HG03064 (cell line): ENCODE measurements around the gene TFAP2C.

ENCODE experiments used
- ATAC-seq: cut with Tn5 transposase; IDR thresholded peaks from one replicate; pipeline ENCODE4 v1.9.1; 2021; ENCODE audit warnings: low read depth; ENCODE audit not compliant: unreplicated experiment

Gene TFAP2C

DNA sequence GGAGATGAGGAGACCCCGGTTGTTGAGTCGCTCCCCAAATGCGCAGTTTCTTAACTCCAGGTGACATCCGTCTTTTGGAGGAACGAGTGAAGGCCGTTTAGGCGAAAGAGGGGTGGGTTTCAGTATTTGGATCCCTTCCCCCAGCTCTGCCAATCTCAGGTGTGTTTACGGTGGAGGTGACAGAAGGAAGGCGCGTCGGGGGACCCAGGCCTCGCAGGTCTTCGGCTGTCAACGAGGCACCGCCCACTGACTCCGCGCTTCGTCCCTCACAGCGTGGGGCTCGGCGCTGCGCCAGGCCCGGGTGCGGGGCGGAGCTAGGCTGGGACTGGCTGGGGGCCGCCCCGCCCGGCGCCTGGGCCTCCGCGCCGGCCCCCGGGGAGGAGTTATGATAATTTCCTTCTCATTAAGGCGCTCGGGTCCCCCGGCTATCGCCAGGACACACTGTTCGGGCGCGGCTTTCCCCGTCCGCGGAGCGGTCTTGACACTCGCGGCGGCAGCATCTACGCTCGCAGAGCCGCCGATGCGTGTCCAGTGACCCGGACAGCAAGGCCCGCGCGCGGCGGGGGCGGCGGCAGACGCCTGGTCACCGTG is at the start of gene TFAP2C:
Gene TFAP2C (plus strand): TSS at position 434 of the 591 bp plus-strand sequence. CDS start 239 bp downstream, outside the sequence.
- ATAC-seq: no peak

DNA sequence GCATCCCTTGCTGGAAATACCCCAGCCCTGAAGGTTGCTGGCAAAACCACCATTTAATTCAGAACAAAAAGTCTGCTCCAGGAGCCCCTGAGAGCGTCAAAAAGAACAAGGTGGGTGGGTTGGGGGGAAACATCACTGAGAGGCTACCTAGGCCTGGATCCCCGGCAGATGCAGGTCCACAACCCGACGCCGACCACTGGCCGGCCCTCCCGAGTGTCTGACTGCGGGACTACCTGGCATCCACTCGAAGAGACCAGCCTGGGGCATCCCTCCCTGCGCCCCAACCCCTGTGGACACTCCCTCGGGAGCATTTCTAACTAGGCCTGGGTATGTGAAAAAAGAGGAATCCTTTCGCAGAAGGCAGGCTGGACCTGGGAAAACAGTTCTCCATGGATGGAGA is 48.9 kb upstream of the TFAP2C start:
- no peak for ATAC-seq

DNA sequence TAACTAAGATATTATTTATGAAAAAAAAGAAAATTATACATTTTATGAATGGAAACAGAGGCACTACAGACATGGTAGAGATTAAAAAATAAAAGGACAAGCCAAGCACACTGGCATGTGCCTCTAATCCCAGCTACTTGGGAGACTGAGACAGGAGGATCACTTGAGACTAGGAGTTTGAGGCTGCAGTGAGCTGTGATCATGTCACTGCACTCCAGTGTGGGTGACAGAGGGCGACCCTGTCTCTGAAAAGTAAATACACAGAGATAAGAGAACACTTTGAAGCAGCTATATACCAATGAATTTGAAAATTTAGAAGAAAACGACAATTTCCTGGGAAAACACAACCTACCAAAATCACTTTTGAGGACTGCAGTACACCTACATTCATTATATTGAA is 47.4 kb upstream of the TFAP2C start:
- ATAC-seq: no peak

DNA sequence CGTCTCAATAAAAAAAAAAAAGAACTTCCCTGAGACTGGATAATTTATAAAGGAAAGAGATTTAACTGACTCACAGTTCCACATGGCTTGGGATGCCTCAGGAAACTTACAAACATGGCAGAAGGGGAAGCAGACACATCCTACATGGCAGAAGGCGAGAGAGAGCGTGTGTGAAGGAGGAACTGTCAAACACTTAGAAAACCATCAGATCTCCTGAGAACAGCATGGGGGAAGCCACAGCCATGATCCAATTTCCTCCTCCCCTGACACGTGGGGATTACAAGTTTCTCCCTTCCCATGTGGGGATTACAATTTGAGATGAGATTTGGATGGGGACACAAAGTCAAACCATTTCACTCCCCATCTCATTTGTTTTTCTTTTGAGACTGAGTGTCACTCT is 46.6 kb upstream of the TFAP2C start:
- ATAC-seq: no peak

DNA sequence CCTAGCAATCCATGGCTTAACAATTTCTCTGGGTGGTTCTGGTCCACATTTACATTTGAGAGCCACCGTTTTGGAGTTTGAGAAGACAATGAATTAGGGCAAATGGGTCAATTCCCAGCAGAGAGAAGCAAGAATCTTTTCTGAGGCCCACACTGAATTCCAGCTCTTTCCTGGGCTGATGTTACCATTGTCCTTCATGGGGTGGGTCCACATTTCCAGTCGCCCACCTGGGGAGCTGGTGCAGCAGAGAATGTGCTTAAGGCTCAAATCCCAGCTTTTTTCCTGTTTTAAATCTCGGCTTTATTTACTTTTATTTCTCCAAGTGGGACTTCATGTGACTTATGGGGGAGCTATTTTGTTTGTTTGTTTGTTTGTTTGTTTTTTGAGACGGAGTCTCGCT is 44.2 kb upstream of the TFAP2C start:
- no peak for ATAC-seq

DNA sequence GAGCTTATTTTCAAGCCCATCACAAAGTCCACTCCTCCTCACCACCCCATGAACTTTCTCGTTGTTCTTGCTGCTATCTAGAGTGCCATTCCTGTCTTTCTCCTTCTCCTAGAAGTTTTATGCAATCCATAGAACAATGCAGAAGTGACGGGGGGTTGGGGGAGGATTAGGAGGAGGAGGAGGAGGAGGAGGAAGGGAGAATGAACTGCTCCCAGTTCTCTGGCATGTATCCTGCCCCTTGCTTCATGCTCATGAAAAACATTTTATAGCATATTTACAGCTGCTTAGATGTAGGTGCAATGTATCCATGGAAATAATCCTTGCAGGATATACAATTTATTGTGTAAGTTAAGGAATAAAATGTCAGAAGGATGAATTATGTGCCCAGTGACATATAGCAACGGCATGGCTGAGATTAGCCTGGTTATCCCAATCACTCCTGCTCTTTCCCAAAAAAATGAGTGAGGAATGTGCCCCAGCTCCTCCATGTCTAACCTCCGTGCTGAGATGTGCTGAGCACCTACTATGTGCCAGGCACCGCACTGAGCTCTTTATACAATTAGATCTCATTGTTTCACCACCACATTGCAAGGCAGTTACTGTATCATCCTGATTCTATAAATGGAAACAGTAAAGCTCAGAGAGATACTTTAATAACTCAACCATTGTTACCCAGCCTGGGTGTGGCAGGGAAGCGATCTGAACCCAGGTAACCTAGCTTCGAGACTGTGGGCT is 41.6 kb upstream of the TFAP2C start:
- no peak for ATAC-seq

DNA sequence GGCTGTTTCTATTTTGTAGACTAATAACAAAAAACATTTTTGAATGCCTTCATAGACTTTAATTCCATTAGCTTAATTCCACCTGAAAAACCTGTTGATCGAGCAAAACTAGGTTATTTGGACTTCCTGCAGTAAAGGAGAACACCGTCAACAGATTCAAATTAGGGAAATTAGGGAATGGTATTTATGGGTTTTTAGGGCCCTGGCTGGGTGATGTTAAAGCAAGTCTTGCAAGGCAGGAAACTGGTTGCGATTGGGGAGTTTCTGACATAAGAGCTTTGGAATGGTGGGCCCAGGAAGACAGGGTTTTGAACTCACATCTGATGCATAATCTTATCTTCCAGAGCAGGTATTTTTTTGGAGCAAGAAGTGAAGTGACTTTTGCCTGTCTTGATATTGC is 40.1 kb upstream of the TFAP2C start:
- ATAC-seq: no peak

DNA sequence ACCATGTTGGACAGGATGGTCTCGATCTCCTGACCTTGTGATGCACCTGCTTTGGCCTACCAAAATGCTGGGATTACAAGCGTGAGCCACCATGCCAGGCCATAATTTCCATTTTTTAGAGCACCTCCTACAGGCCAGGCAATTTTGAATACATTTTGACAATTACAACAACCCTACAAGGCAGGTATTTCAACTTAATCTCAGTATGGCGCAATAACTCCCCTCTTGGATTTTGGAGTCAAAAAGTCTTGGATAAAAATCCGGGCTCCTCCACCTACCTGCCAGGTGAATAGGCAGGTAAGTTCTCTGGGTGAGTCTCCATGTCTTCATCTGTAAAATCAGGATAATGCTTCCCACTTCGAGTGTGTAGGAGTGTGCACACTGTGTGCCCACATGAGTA is 39.5 kb upstream of the TFAP2C start:
- ATAC-seq: no peak

DNA sequence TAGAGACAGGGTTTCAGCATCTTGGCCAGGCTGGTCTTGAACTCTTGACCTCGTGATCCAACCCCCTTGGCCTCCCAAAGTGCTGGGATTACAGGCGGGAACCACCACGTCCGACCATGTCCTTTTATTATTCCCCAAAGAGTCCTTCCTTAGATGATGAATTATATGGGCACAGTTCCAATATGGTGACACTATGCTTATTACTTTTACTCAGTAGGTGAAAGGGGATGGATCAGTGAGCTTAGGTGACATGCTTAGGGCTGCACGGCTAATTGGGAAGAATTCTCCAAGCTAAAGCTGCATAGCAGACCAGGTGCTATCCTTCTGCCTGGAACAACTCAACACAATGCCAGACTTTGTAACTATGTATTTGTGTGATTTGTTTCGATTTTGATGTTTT is 38.2 kb upstream of the TFAP2C start:
- no peak for ATAC-seq

DNA sequence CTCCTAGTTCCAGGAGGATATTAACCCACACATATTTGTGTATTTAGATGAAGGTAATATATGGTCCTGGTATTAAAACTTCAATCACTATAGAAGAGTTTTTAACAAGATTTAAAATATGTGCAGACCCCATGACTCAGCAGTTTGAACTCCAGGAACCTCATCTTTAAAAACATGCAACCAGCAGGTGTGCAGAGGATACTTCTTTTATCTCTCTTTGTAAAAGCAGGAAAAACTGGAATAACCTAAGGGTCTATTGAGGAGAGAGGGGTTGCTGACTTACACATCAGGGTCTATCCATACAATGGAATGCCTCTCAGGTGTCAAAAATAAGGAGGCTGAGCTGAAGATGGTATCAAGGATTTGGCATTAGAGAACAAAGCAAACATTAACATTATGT is 36.9 kb upstream of the TFAP2C start:
- ATAC-seq: no peak

DNA sequence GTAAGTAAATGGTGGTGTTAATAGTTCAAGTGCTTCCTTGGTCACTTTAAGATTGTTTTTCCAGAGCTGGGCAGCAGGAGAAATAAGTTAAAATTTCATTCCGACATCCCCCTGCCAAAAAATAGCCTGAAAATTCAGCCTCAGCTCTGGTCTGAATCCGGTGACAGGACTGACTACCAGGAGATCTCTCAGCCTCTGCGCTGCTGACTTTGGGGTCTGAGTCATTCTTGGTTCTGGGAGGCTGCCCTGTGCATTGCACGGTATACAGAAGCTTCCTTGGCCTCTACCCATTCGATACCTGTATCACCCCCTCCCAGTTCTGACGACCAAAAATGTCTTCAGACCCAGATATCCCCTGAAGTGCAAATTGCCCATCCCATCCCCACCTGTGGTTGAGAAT is 36.3 kb upstream of the TFAP2C start:
- ATAC-seq: no peak

DNA sequence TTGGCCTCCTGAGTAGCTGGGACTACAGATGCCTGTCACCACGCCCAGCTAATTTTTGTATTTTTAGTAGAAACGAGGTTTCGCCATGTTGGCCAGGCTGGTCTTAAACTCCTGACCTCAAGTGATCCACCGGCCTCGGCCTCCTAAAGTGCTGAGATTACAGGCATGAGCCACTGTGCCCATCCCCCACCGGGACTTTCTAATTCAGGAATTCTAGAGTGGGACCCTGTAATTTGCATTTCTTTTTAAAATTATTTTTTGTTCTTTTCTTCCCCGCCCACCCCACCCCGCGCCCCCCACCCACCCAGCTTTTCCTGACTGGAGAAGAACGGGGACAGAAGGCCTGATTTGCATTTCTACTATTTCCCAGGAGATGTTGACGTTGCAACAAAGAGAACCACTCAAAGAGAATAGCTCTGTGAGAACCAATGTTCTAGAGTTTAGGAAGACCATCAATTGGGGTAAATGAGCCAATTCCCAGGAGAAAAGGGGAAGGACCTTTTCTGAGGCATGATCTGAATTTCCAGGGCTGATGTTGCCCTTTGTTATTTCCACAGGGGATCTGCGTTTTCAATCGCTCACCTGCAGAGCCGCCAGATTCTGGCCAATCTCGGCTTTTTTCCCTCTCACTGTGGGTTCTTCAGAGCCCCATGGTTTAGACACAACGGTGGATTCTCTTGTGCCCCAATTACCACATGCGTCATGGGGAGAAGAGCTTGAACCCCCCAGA is 33.2 kb upstream of the TFAP2C start:
- no peak for ATAC-seq

DNA sequence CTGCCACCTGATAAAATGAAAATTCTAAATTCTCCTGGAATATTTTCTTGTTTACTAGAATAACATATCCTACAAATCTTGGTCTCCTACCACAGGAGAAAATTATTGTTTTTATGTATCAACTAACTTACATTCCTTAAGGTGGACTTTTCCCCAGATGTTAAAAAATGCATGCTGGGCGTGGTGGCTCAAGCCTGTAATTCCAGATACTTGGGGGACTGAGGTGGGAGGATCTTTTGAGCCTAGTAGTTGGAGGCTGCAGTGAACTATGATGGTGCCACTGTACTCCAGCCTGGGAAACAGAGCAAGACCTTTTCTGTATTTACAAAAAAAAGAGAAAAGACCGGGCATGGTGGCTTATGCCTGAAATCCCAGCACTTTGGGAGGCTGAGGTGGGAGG is 27.9 kb upstream of the TFAP2C start:
- no peak for ATAC-seq

DNA sequence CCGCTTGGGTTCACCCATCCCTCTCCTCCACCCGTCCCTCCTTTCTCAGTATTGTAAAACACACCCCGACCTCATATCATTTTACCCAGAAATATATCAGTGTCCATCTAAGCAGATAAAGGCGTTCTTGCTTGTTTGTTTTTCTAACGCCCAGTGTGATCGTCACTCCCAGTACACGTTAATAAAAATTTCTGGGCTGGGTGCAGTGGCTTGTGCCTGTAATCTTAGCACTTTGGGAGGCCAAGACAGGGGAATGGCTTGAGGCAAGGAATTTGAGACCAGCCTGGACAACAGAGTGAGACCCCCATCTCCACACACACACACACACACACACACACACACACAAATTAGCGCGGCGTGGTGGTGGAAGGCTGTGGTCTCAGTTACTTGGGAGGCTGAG is 24.4 kb upstream of the TFAP2C start:
- ATAC-seq: no peak

DNA sequence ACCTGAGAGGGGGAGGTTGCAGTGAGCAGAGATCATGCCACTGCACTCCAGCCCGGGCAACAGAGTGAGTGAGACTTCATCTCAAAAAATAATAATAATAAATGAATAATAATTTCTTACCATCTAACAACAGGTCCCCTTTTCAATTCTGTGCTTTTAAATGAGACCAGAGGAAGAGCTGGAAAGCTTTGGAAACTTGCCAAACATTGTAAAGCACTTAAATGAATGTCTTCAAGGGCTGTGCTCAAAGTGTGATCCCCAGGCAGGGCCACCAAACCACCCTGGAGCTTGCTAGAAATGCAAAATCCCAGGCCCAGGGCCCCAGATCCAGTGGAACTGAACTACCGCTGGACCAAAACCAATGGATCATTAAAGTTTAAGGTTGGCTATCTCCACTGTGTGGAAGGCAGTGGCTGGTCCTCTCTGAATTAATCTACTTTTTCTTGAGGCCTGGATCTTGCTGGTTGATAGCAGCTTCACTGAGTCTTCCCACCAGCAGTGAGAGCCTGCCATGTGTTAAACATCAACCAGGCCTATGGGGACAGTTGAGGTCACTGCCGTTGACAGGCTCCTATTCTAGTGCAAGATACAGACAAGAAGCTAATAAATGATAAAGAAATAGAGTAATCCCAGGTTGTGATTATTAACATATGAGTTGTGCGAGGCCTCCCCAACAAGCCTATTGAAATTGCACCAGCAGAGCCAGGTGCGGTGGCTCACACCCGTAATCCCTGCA is 23.7 kb upstream of the TFAP2C start:
- no peak for ATAC-seq

DNA sequence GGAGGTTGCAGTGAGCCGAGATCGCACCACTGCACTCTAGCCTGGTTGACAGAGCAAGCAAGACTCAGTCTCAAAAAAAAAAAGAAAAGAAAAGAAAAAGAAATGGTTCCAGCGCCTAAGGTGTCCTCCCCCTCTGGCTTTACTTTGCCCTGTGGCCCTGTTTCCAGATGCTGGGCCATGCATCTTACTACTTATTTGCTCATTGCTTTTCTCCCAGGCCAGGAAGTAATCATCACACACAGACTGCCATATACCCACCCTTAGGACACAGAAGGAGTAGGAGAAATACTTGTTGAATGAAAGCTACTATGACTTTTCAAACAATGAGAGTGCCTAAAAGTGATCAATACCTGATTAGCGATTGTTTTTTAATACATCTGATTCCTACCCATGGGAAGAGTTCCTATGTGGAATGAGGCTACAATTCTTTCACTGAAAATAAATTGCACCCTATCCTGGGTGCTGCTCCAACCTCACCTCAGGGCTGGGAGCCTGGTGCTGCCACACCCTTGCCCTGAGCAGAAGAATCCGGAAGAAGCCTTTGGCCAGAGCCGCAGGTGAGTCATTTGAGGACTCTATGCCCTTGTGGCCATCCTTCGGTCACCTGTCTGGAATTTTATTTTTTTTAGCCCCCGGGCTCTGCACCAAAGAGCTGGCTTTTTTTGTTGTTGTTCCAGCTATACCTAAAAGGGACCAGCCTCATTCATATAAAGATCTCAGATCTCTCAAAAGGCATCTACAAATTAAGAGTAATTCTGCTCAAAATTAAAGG is 22.7 kb upstream of the TFAP2C start:
- ATAC-seq: no peak

DNA sequence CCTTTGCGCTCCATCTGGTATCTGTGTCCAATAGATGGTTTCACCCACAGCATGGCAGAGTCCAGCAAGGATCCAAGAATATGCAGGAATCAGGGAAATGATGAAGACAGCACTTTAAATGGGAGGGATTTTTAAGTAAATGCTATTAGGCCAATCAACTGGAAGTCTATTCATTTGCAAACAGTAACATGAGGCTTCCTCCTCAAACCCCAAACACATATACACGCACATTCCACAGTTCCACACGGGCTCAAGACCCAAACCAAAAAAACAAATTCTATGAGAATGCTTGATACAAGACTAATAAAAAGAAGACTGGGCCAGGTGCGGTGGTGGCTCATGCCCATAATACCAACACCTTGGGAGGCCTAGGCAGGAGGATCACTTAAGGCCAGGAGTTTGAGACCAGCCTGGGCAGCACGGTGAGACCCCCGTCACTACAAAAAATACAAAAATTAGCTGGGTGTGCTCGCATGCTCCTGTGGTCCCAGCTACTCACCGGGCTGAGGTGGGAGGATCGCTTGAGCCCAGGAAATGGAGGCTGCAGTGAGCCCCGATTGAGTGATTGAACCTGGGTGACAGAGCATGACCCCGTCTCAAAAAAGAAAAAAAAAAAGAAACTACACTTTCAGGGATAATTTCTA is 21.9 kb upstream of the TFAP2C start:
- ATAC-seq: no peak

DNA sequence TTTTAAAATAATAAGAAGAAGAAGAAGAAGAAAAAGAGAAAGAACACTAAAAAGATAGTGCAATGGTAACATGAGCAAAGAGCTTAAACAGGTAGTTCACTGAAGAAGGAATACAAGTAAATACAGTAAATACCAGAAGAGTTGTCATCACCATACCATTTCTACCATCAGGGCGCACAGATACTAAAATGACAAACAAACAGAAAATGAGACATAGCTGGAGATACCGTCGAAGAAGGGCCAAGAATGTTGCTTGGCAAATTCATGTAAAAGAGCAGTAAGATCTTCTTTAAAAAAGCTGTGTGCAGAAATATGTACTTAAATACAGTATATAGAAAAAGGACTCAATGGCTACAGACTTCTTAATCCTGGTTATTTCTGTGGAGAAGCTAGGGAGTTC is 20.7 kb upstream of the TFAP2C start:
- ATAC-seq: no peak

DNA sequence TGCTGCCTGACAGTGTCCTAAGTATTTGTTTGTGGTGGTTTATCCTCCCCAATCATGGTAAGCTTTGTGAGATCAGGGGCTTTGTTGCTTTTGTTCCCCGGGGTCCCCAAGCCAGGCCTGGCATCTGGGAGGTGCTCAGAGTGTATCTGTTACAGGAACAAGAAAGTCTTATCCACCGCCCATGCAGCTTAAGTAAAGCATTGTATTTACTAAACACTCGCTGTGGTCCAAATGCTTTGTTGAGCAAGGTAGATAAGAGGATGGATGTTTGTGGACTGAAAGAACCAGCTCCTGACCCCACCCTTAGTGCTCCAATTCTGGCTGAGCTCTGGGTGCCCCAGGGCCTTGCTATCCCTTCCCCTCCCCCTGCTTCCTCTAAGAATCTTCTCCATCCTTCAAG is 19.8 kb upstream of the TFAP2C start:
- no peak for ATAC-seq

DNA sequence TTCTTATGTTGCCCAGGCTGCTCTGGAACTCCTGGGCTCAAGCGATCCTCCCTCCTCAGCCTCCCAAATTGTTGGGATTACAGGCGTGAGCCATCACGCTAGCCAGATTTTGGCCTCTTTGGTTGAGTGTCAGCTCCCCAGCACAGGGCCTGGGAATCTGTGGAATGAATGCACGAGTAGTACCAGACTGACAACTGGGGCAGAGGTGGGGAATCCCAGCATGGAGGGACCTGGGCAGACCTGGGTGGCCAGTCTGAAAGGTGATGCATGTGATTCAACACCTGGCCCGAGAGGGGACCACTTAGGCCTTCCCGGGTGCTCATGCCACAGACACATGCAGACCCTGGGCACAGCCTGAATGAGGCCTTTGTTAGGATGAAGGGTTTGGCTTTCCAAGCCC is 19.0 kb upstream of the TFAP2C start:
- no peak for ATAC-seq
